NCI-H2171 (cell line): ENCODE data around the gene CPZ.
"Not testable (repeated sequence)": the region's sequence is repeated elsewhere in the genome, so short reads cannot be mapped to it uniquely, and the experiment has no call there.

ENCODE experiments used
- DNase-seq: peaks from one replicate; lab custom pipeline; 2025; lab: John Stamatoyannopoulos, UW

CPZ gene

DNA sequence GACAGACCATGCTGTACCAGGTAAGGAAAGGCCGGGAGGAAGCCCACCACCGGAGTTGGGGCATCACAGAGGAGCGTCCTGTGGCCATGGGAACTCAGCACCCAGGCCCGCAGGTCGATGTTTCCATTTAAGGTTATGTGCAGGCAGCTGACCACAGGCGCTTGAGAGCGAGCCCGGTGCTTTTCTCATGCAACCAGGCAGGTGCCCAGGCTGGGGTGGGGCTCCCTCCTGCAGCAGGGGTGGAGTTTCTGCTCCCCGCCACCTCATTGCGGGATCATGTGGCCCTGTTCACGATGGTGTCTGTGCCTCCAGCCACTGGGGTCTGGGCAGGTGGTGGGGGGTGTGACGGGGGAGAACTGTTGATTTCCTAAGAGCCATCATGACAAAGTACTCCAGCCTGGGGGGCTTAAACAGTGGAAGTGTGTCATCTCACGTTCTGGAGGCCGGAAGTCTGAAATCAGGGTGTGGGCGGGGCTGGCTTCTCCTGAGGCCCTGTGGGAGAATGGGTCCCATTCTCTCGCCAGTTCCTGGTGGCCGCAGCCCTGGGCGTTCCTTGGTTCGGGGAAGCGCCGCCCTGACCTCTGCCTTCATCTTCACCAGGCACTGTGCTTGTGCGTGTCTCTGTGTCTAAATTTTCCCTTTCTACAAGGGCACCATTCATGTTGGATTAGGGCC is 60.9 kb downstream of the CPZ start:
- no peak for DNase-seq

DNA sequence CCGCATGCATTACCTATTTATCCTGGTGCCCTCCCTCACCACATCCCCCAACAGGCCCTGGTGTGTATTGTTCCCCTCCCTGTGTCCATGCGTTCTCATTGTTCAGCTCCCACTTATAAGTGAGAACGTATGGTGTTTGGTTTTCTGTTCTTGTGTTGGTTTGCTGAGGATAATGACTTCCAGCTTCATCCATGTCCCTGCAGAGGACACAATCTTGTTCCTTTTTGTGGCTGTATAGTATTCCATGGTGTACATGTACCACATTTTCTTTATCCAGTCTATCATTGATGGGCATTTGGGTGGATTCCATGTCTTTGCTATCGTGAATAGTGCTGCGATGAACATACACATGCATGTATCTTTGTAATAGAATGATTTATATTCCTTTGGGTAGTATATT is 61.6 kb downstream of the CPZ start:
- DNase-seq = not testable (repeated sequence)

DNA sequence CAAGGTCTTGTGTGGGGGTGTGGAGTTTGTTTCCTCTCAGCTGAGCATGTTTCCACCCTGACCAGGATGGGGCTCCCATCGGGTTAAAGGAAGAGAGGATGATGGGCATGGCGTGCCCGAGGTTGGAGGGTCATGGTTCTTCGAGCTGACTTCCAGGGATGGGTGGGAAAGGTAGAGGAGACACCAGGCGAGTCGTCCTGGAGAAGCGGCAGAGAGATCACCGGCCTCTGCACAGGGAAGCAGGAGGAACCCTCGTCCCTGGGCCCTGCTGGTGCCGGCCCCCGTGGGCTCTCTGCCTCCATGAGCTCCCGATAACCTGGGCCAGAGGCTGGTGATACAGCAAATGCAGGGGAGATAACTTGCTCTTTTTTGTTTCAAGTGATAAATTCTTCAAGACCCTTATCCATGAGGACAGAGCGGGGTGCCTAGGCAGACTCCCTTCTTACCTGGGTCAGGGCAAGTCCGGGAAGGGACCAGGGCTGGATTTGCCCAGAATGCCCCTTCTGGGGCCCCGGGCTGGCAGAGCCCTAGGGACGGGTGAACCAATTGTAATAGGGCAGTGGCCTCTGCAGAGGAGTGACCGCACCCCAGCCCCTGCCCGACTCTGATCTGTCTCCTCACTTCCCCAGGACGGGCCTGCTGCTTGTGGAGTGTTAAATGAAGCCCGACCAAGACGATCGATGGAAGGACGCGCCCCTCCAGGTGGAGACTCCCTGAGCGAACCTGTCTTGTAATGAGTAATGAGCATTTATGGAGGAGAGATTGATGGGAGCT is 63.0 kb downstream of the CPZ start:
- DNase-seq = no peak

DNA sequence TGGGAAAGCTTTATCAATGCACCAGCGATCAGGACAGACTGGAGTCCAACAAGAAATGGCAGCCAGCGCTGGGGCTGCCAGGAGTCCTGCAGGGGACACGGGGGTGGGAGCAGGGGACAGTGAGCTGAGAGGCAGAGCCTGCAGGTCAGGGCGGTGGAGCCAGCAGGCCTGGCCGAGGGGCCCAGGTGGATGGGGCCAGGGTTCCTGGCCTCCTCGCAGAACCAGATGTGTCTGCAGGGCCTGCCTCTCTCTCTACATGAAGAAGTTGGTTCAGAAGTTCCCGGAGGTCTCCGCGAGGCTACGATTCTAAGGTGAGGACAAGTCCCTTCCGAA is 63.6 kb downstream of the CPZ start:
- DNase-seq = no peak

DNA sequence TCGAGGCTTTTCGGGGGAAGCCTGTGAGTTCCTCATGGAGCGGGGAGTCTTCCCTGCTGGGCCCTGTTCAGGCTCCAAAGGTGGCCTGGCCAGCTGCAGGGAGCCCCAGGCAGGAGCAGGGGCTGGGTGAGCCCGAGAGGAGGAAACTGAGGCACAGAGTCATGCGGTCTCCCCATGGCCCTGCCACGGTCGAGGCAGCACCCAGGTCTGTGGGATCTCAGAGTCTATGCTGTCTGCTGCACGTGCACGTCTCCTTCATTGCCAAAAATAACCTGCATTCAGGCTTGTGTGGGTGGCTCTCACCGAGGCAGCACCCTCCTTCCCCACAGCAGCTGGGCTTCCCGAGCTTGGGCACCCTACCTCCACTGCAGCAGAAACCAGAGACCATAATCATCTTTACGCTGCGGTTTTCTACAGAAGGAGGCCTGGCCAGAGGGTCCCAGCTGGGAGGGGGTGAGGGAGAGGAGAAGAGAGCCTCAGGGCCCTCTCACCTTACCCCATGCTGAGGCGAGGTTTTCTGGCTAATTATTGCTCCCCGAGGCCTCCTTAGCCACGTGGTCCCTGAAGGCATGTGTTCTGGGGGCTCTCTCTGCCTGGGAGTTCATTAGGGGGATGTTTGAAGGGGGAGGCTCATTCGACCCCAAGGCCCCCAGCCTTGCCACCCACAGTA is 64.3 kb downstream of the CPZ start:
- no peak for DNase-seq

DNA sequence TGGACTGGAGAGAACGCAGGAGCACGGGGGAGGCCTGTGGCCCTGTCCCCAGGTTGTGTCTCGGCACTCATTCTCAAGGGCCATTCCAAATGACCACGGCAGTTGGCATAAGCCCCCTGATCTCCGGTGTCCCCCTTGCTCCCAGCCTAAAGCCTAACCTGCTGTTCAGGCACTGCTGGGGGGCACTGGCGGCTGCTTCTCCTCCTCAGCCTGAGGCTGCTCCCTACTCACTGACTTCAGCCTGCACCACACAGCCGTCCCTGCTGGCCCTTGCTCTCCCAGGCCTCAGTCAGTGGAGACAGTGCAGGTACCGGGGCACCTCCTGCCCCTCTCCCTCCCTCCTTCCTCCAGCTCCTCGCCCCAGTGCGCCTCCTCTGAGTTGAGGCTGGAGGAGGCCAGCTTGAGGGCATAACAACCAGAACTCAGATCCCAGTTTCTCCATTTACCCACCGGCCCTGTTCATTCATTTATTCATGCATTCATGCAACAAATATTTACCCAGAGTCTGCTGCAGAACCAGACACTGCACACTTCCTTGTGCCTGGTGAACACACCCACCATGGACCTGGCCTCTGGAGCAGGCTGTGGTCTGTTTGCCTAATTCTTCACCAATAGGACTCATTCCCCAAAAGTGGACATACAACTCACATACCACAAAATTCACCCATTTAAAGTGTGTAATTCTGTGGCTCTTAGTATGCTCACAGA is 65.0 kb downstream of the CPZ start:
- no peak for DNase-seq

DNA sequence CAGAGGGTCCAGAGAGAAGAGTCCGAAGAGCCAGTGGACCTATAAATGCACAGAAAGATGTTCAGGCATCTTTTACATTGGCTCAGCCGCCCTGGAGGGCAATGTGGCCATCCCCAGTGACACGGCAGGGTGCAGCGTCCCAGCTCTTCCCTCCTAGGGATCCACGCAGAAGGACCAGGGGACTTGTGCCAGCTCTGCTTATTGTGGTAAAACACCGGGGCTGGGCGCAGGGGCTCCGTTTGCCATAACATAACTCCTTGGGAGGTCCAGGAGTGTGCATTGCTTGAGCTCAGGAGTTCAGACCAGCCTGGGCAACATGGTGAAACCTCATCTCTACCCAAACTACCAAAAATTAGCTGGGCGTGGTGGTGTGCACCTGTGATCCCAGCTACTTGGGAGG is 70.2 kb downstream of the CPZ start:
- no peak for DNase-seq

DNA sequence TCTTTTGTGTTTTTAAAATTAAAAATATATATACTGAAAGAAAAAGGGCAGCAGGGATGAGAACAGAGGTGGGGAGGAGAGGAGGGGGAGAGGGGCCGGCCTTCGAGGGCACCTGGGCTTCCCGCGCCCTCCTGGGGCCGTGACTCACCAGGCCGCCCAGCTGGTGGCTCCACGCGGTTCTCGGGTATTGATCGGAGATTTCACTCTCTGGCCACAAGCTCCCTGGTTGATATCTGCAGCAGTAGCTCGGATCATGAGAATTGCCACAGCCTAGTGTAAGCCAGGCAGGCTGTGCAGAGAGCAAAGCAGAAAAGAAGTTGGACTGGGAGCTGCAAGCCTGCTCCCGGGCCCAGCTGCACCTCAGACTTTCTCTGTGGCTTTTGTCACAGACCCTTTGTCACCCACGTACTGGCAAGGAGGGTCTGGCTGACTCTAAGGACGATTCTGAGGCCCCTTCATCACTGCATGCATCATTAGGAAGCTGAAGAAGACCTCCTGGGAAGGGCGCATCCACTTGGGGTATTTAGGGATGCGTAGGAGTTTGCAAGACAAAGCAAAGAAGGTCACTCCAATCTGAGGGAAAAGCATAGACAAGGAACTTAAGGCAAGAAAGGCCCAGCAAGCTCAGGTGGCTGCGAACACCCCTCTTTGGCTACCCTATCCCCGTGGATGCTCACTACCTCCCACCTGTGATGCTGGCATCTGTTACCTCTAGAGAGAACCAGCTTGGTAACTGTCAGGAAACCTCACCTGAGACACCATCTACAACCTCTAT is 71.7 kb downstream of the CPZ start:
- DNase-seq = no peak

DNA sequence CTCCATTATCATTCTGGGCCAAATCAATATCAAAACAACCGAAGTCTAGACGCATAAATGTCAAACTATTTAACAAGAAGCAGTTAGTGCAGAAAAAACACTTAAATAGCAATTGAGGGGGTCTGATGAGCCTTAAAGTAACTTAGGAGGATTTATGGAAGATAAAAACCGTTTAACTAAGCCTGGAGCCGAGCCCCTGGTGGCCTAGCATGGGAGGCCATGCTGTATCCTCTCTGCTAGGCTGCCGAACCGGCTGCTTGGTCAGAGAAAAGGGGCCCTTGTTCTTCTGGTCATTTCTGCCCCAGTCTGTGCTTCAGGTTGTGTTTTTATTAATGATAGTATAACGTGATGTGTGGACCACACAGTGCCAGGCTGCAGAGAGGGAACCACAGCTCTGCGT is 72.4 kb downstream of the CPZ start:
- DNase-seq = no peak

DNA sequence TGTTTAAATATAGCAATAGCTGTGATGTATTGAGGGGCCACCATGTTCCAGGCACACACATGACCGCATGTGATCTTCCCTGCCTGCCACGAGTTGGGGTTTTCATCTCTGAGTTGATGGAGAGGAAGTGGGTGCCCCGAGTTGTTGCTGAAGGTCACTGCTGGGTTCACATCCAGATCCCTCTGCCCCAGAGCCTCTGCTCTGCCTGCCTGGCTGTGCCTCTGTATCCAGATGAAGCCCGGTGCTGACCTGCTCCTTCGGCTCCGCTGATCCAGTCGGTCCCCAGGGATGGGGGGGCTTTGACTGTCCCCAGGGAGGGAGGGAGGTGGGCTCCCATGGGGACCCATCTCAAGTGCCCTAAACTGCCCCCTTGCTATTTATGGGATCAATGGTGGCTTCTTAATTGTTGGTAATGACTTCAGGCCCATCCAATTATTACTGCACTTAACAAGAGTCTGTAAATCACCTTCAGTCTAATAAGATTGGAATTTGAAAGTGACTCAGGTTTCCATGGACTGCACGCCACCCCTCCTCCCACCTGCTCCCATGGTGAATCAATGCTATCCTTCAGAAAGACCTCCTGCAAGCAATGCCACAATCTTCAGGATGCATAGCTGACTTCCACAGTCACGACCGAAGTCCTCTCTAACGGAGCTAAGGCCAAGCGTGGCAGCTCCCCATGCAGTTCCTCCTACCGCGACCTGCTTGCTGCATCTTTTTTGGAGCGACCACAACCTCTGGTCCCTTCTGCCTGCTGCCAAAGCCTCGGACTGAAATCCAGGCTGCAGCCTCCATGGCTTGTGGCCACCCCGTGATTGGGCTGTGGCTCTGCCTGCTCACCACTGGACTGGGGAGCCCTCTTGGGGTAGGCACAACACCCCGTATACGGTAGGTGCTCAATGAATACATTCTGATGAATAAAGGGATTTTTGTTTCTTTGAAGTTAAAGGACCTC is 73.1 kb downstream of the CPZ start:
- no peak for DNase-seq

DNA sequence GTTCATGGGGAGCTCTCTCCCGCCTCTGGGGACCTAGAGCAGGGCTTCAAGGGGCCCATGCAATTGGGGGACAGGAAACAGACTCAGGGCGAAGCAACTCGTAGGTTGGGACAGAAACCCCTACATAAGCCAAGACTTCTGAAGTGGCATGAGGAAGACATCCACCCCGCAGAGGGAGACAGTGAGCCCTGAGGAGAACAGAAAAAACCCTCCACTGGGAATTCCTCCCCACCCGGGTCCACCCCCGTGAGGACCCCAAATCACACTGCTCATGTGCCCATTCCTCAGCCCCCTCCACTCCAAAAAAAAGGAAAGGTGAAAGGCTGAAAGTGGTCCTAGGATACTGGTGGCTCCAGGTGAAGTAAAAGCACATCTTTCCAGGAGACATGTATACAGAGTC is 74.0 kb downstream of the CPZ start:
- DNase-seq = no peak
